K562 (cell line): Measurements from ENCODE around the gene MMP2. TPM values are rescaled to one million over a fixed set of nuclear protein-coding genes. Genes with fewer than 3 reads are reported as not detected.

ENCODE experiments used
- BRD4 ChIP-seq: fragments of 200-600 bp; sonication (generic); IDR thresholded peaks from 2 replicates; pipeline ENCODE4 v1.6.1; 2017; ENCODE audit warnings: inconsistent platforms
- CC2D1A ChIP-seq: fragments of 450-650 bp; IDR thresholded peaks from 2 replicates; pipeline ENCODE4 v1.6.1; 2017; ENCODE audit warnings: mild to moderate bottlenecking
- FUS ChIP-seq: fragments of 200-400 bp; formaldehyde crosslinking; optimal IDR thresholded peaks from 2 replicates; pipeline ENCODE3; 2017; ENCODE audit warnings: low read depth, low read length
- GTF2A2 ChIP-seq: IDR thresholded peaks from 2 replicates; pipeline ENCODE4 v1.6.1; 2016; ENCODE audit warnings: mild to moderate bottlenecking, missing genetic modification characterization, missing compliant biosample characterization
- IRF1 ChIP-seq: sonication (generic); formaldehyde crosslinking; IDR thresholded peaks from 2 replicates; pipeline ENCODE4 v1.8.0; 2022; ENCODE audit warnings: missing genetic modification reagents, mild to moderate bottlenecking, borderline replicate concordance
- JUNB ChIP-seq: fragments of 450-650 bp; formaldehyde crosslinking; conservative IDR thresholded peaks from 2 replicates; pipeline ENCODE4 v1.4.0; 2020; ENCODE audit warnings: mild to moderate bottlenecking
- KDM2B ChIP-seq: fragments of 250-450 bp; sonication (Bioruptor Pico); IDR thresholded peaks from 2 replicates; pipeline ENCODE4 v1.8.0; 2021; ENCODE audit warnings: mild to moderate bottlenecking, moderate library complexity
- KDM4B ChIP-seq, 2 experiments: fragments of 450-650 bp in 1 of 2; sonication (generic) in 1 of 2; IDR thresholded peaks; 2 replicates each; pipeline ENCODE4 v1.6.1; 2016 to 2017; ENCODE audit warnings: borderline replicate concordance in 2 of 2, antibody characterized with exemption in 1 of 2, low read depth in 1 of 2, mild to moderate bottlenecking in 1 of 2
- LARP7 ChIP-seq: fragments of 450-650 bp; IDR thresholded peaks from 2 replicates; pipeline ENCODE4 v1.6.1; 2016
- NCOA2 ChIP-seq, 2 experiments: fragments of 450-650 bp; IDR thresholded peaks; 2 replicates each; pipeline ENCODE4 v1.6.1; 2018; ENCODE audit warnings: mild to moderate bottlenecking in 2 of 2, moderate library complexity in 1 of 2; ENCODE audit not compliant: partially characterized antibody in 2 of 2
- NFE2L1 ChIP-seq: fragments of 450-650 bp; IDR thresholded peaks from 2 replicates; pipeline ENCODE4 v1.6.1; 2016; ENCODE audit warnings: missing genetic modification characterization, low read depth, mild to moderate bottlenecking, missing compliant biosample characterization, moderate library complexity, borderline replicate concordance
- POLR2H ChIP-seq: IDR thresholded peaks from 2 replicates; pipeline ENCODE4 v1.6.1; 2016; ENCODE audit warnings: missing genetic modification characterization, low read depth, mild to moderate bottlenecking, control low read depth, missing compliant biosample characterization, moderate library complexity
- RBM34 ChIP-seq: fragments of 200-400 bp; formaldehyde crosslinking; IDR thresholded peaks from 2 replicates; pipeline ENCODE4 v1.6.1; 2018; ENCODE audit warnings: low read length, borderline replicate concordance; ENCODE audit not compliant: insufficient read depth
- SMC3 ChIP-seq: conservative IDR thresholded peaks from 2 replicates; pipeline ENCODE4 v1.6.1; 2011; ENCODE audit warnings: low read depth, low read length, improper control_type of control experiment; ENCODE audit not compliant: insufficient read depth
- TRIM24 ChIP-seq, 2 experiments: fragments of 450-650 bp; IDR thresholded peaks; 2 replicates each; pipeline ENCODE4 v1.6.1; 2016
- TSC22D4 ChIP-seq: fragments of 450-650 bp; IDR thresholded peaks from 2 replicates; pipeline ENCODE4 v1.6.1; 2016; ENCODE audit warnings: missing genetic modification characterization, missing biosample characterization, control low read depth
- XRCC4 ChIP-seq: IDR thresholded peaks from one replicate; pipeline ENCODE4 v1.6.1; 2011; ENCODE audit not compliant: insufficient read depth, insufficient read length; ENCODE audit errors: extremely low read depth
- ZNF449 ChIP-seq: fragments of 250-450 bp; sonication (Bioruptor Pico); IDR thresholded peaks from 2 replicates; pipeline ENCODE4 v1.8.0; 2022; ENCODE audit warnings: moderate library complexity, mild to moderate bottlenecking, inconsistent platforms
- ZNF507 ChIP-seq: conservative IDR thresholded peaks from 2 replicates; pipeline ENCODE4 v1.6.1; 2017; ENCODE audit warnings: missing genetic modification characterization, missing compliant biosample characterization
- ZNF511 ChIP-seq: sonication (generic); formaldehyde crosslinking; IDR thresholded peaks from 2 replicates; pipeline ENCODE4 v1.8.0; 2022; ENCODE audit warnings: mild to moderate bottlenecking, missing genetic modification reagents
- ZNF583 ChIP-seq: fragments of 250-450 bp; sonication (Bioruptor Pico); IDR thresholded peaks from 2 replicates; pipeline ENCODE4 v1.4.0; 2020
- ZNF780A ChIP-seq: fragments of 250-450 bp; sonication (Bioruptor Pico); IDR thresholded peaks from 2 replicates; pipeline ENCODE4 v1.5.0; 2021; ENCODE audit warnings: mild to moderate bottlenecking
- ZNF79 ChIP-seq: fragments of 250-450 bp; sonication (Bioruptor Pico); IDR thresholded peaks from 2 replicates; pipeline ENCODE4 v1.4.0; 2020; ENCODE audit warnings: low read depth, mild to moderate bottlenecking, moderate library complexity
- polyA plus RNA-seq, 8 experiments: library from polyadenylated mRNA; depleted of rRNA in 4 of 8; stranded (reverse) in 5 of 8; unstranded in 3 of 8; fragments of >200 nt; fragmentation: Nextera tagmentation in 2 of 8; fragmentation: Illumina TruSeq in 1 of 8; extraction: Ambion mirVana in 2 of 8; extraction: Trizol in 1 of 8; gene quantifications; 2 replicates each; pipeline versions ENCODE4 v1.2.1 to v1.2.3, GENCODE V29; 2011 to 2014; ENCODE audit warnings: inconsistent platforms in 1 of 8, missing spikeins in 1 of 8
- total RNA-seq, 7 experiments: library from RNA; depleted of rRNA in 6 of 7; stranded (reverse); fragments of >200 nt in 6 of 7; fragmentation: Illumina TruSeq in 2 of 7; extraction: Trizol in 2 of 7; gene quantifications; 2 replicates each; pipeline versions ENCODE4 v1.2.1 to v1.2.3, GENCODE V29; 2011 to 2021; ENCODE audit warnings: low replicate concordance in 1 of 7
- TF ChIP-seq, protein P1 (sequence below): fragments of 250-450 bp; sonication (Bioruptor Pico); IDR thresholded peaks from 2 replicates; pipeline ENCODE4 v1.5.0; 2020; ENCODE audit warnings: mild to moderate bottlenecking
- TF ChIP-seq, protein P2 (sequence below), 2 experiments: fragments of 250-450 bp in 1 of 2; fragments of 450-650 bp in 1 of 2; sonication (Bioruptor Pico) in 1 of 2; IDR thresholded peaks; 2 replicates each; pipeline versions ENCODE4 v1.6.1 to v1.8.0; 2016 to 2021; ENCODE audit warnings: mild to moderate bottlenecking in 2 of 2, moderate library complexity in 2 of 2, missing compliant biosample characterization in 1 of 2, missing genetic modification characterization in 1 of 2

The MMP2 gene
- total and polyA plus RNA-seq, 9 of the 15 experiments (the other 6 are each of a cell fraction or from before 2014, with no cell fraction given), result 0.05 to 0.53 TPM; not detected in 7

GRCh38 chr16:55435387-55435786, 43.6 kb upstream of the MMP2 start (continued):
- TF ChIP-seq IRF1 (CRISPR knock-in tag) (no peak), TRIM24 (IDR thresholded peaks at IDR 0.05) (peak; percentile 59 to 76), ZNF780A (no peak), CC2D1A (no peak), FUS (no peak), BRD4 (no peak), XRCC4 (no peak), NFE2L1 (tag) (no peak), POLR2H (tag) (no peak), RBM34 (no peak), KDM2B (CRISPR knock-in tag) (no peak), LARP7 (no peak), ZNF449 (CRISPR knock-in tag) (peak; percentile 78; the same call in 1 of the 2 replicates), TSC22D4 (no peak), NCOA2 (IDR thresholded peaks at IDR 0.05; ENCODE audit: partially characterized antibody in 2 of 2) (no peak), JUNB (CRISPR knock-in tag) (no peak), ZNF507 (tag) (no peak), GTF2A2 (tag) (no peak), KDM4B (IDR thresholded peaks at IDR 0.05; ENCODE audit: borderline replicate concordance in 2 of 2, low read depth in 1 of 2) (no peak), ZNF583 (CRISPR knock-in tag) (no peak), ZNF79 (CRISPR knock-in tag) (no peak), ZNF511 (CRISPR knock-in tag) (no peak), SMC3 (no peak)
- TF ChIP-seq, protein P1, sequence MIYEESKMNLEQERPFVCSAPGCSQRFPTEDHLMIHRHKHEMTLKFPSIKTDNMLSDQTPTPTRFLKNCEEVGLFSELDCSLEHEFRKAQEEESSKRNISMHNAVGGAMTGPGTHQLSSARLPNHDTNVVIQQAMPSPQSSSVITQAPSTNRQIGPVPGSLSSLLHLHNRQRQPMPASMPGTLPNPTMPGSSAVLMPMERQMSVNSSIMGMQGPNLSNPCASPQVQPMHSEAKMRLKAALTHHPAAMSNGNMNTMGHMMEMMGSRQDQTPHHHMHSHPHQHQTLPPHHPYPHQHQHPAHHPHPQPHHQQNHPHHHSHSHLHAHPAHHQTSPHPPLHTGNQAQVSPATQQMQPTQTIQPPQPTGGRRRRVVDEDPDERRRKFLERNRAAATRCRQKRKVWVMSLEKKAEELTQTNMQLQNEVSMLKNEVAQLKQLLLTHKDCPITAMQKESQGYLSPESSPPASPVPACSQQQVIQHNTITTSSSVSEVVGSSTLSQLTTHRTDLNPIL (CRISPR knock-in tag), result no peak
- TF ChIP-seq, protein P2, sequence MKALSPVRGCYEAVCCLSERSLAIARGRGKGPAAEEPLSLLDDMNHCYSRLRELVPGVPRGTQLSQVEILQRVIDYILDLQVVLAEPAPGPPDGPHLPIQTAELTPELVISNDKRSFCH (CRISPR knock-in tag; IDR thresholded peaks at IDR 0.05), result no peak
- TF ChIP-seq, protein P2 (tag; IDR thresholded peaks at IDR 0.05), result no peak
